Gastroesophageal sphincter (tissue), 4 donors: Measurements from ENCODE around the gene MVB12B. TPM values are rescaled to one million over a fixed set of nuclear protein-coding genes. Genes with fewer than 3 reads are reported as not detected.

Experiments
- ATAC-seq: fragments of 150-250 bp; one replicate; pipeline ENCODE4 v1.9.1; 2016; ENCODE audit warnings: mild to moderate bottlenecking, moderate library complexity
- H3K27ac ChIP-seq, 4 donors: fragments of 200-600 bp; sonication (generic) in 3 of 4; 1 replicate in 3 of 4; 2 replicates in 1 of 4; pipeline ENCODE4 v1.5.1; 2016 to 2019
- H3K27me3 ChIP-seq: fragments of 200-600 bp; sonication (generic); one replicate; pipeline ENCODE4 v1.5.1; 2019
- H3K36me3 ChIP-seq, 2 donors: fragments of 200-600 bp; sonication (generic); one replicate each; pipeline ENCODE4 v1.5.1; 2019; ENCODE audit warnings: control low read depth in 1 of 2
- H3K4me1 ChIP-seq, 3 donors: fragments of 200-600 bp; sonication (generic); 1 replicate in 2 of 3; 2 replicates in 1 of 3; pipeline ENCODE4 v1.5.1; 2016 to 2019; ENCODE audit warnings: control low read depth in 2 of 3
- H3K4me3 ChIP-seq, 2 donors: fragments of 200-600 bp; sonication (generic); one replicate each; pipeline ENCODE4 v1.5.1; 2019; ENCODE audit warnings: mild to moderate bottlenecking in 1 of 2, moderate library complexity in 1 of 2
- H3K9me3 ChIP-seq, 3 donors: fragments of 200-600 bp; sonication (generic); one replicate each; pipeline ENCODE4 v1.5.1; 2017 to 2019; ENCODE audit warnings: control low read depth in 2 of 3
- EP300 ChIP-seq: sonication (generic); formaldehyde crosslinking; IDR thresholded peaks from one replicate; pipeline ENCODE4 v1.6.1; 2017; ENCODE audit warnings: antibody characterized with exemption, mild to moderate bottlenecking
- POLR2A ChIP-seq, 2 donors: fragments of 450-650 bp; IDR thresholded peaks; one replicate each; pipeline ENCODE4 v1.6.1; 2017; ENCODE audit warnings: antibody characterized with exemption in 2 of 2, mild to moderate bottlenecking in 2 of 2, moderate library complexity in 1 of 2
- POLR2AphosphoS5 ChIP-seq: sonication (generic); formaldehyde crosslinking; IDR thresholded peaks from one replicate; pipeline ENCODE4 v1.6.1; 2017; ENCODE audit warnings: antibody characterized with exemption
- whole genome bisulfite sequencing, 2 donors: methylation state at CpG; one replicate each; pipeline ENCODE4 v1.1.5; 2018; ENCODE audit warnings: low coverage in 1 of 2; 5-methylcytosine and 5-hydroxymethylcytosine counted together
- total RNA-seq, 4 donors: library from RNA; depleted of rRNA; stranded (reverse); fragments of >200 nt; gene quantifications; one replicate each; pipeline ENCODE4 v1.1.0, GENCODE V29; 2016
- TF ChIP-seq, protein P1 (sequence below), 4 experiments: fragments of 200-600 bp in 2 of 4; fragments of 450-650 bp in 2 of 4; sonication (generic) in 1 of 4; IDR thresholded peaks; one replicate each; pipeline ENCODE4 v1.5.1; 2017 to 2019; ENCODE audit warnings: antibody characterized with exemption in 4 of 4, mild to moderate bottlenecking in 2 of 4, moderate library complexity in 2 of 4

Gene MVB12B
- total RNA-seq, 4 donors from 2014 or later, result 12.0 to 25.2 (median 15.9) TPM

DNA sequence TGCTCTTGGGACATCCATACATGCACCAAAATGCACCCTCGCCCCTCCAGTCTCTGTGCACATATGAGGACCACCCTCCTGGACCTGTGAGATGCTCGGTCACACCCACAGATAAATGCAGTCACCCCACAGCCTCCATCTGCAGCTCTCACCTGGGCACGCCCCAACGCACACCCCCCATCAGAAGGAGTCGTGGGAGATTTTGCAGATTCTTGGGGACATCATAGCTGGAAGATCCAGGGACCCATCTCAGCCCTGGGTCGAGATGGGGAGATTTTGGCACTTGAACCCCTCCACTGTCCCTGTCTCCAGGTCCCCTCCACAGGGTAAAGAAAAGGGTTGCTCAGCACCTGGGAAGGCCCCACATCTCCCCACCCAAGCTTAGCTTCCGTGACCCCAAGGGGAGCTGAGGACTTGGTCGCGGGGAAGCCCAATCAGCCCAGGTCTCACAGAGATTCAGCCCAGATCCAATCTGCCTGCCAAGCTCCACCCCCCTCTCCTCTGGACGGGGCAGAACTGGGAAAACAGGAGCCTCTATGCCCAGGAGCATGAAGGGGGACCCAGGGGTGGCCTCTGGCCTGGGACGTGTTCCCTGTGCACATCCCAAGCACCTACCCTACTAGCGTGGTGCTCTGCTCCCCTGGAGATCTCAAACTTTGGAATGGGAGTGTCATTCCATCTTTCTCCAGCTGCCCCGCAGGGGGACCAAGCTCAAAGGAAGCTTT is 197.9 kb downstream of the MVB12B start:
- Histone ChIP-seq H3K4me3 (no peak overlapping the region), H3K27me3 (peaks cover 55% of the 10 kb centered on the region), H3K36me3 (no peaks in the 10 kb centered on the region), H3K4me1 (peaks cover 0 to 17% (median 0%) of the 10 kb centered on the region in 3 donors), H3K9me3 (no peaks in the 10 kb centered on the region), H3K27ac (peak overlapping the region in 2 of 4 donors; percentile 35 to 67)
- 84% methylated on average over 5 of the region's 13 CpGs; no CpG with 5 or more reads in 1 of the 2 donors for WGBS, 2 donors
- no peak for ATAC-seq
- TF ChIP-seq, protein P1, sequence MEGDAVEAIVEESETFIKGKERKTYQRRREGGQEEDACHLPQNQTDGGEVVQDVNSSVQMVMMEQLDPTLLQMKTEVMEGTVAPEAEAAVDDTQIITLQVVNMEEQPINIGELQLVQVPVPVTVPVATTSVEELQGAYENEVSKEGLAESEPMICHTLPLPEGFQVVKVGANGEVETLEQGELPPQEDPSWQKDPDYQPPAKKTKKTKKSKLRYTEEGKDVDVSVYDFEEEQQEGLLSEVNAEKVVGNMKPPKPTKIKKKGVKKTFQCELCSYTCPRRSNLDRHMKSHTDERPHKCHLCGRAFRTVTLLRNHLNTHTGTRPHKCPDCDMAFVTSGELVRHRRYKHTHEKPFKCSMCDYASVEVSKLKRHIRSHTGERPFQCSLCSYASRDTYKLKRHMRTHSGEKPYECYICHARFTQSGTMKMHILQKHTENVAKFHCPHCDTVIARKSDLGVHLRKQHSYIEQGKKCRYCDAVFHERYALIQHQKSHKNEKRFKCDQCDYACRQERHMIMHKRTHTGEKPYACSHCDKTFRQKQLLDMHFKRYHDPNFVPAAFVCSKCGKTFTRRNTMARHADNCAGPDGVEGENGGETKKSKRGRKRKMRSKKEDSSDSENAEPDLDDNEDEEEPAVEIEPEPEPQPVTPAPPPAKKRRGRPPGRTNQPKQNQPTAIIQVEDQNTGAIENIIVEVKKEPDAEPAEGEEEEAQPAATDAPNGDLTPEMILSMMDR (IDR thresholded peaks at IDR 0.05), result no peak
- TF ChIP-seq POLR2AphosphoS5 (no peak), EP300 (no peak), POLR2A (IDR thresholded peaks at IDR 0.05) (no peak)

GRCh38 chr9:126526218-126527108 is 199.8 kb downstream of the MVB12B start:
- Histone ChIP-seq H3K27me3 (peaks cover 40% of the 10 kb centered on the region), H3K27ac (no peak overlapping the region), H3K4me1 (peaks cover 0 to 19% (median 0%) of the 10 kb centered on the region in 3 donors), H3K4me3 (no peak overlapping the region), H3K9me3 (no peaks in the 10 kb centered on the region), H3K36me3 (no peaks in the 10 kb centered on the region)
- no peak for TF ChIP-seq EP300
- TF ChIP-seq POLR2AphosphoS5, result no peak
- TF ChIP-seq POLR2A (IDR thresholded peaks at IDR 0.05), result no peak
- TF ChIP-seq, protein P1 (IDR thresholded peaks at IDR 0.05), result no peak
- ATAC-seq, result no peak
- 68 to 90% methylated on average over 6 to 7 of the region's 19 CpGs for WGBS, 2 donors

DNA sequence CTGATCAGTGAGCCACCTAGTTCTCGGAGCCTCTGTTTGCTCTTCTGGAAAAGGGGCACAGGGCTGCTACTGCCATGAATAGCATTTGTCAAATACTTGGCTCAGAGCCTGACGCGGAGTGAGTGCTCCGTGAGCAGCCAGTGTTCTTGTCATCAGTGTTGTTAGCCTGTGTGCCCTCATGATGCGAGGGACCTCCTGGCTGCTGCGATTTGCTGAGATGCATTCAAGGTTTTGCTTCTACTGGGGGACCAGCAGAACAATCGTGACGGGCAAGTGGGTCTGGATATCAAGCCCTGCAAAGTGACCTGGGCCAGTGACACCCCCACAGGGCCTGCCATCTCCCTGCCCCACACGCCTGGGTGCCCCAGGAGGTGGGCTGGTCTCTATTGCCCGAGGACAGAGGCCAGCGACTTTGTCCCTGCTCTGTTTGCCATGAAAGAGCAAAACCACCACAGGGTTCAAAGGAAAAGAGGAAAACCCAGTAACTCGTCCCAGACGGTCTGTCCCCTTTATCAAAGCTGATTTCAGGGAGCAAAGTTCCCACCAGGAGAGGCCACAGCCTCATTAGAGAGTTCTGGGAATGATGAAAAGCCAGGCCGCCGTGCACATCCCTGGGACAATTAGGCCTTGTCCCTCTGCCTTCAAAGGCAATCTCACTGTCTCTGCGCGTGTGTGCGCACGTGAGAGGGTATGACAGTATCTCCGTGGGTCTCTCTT is 200.6 kb downstream of the MVB12B start:
- no peak overlapping the region for H3K4me3 ChIP-seq
- no peak for ATAC-seq
- WGBS, 2 donors, result 92 to 100% methylated on average over 1 to 9 of the region's 20 CpGs
- no peaks in the 10 kb centered on the region for H3K9me3 ChIP-seq
- H3K27ac ChIP-seq, result no peak overlapping the region
- TF ChIP-seq POLR2AphosphoS5 (no peak), POLR2A (IDR thresholded peaks at IDR 0.05) (no peak), EP300 (no peak)
- TF ChIP-seq, protein P1 (IDR thresholded peaks at IDR 0.05), result no peak
- H3K27me3 ChIP-seq, result peaks cover 32% of the 10 kb centered on the region
- H3K4me1 ChIP-seq, result peaks cover 0 to 19% (median 0%) of the 10 kb centered on the region in 3 donors
- no peaks in the 10 kb centered on the region for H3K36me3 ChIP-seq

- WGBS, 2 donors, result 93% methylated on average over 9 of the region's 14 CpGs; no CpG with 5 or more reads in 1 of the 2 donors
- H3K27ac ChIP-seq, result no peak overlapping the region
- H3K27me3 ChIP-seq, result peaks cover 23% of the 10 kb centered on the region
- peaks cover 0 to 17% (median 0%) of the 10 kb centered on the region in 3 donors for H3K4me1 ChIP-seq
- H3K36me3 ChIP-seq, result no peaks in the 10 kb centered on the region
- no peak overlapping the region for H3K4me3 ChIP-seq
- TF ChIP-seq, protein P1 (IDR thresholded peaks at IDR 0.05), result no peak
- TF ChIP-seq POLR2AphosphoS5, result no peak
- no peak for TF ChIP-seq EP300
- no peak for TF ChIP-seq POLR2A (IDR thresholded peaks at IDR 0.05)
- no peak for ATAC-seq
- H3K9me3 ChIP-seq, result no peaks in the 10 kb centered on the region
Measured at GRCh38 chr9:126528111-126528510, 201.5 kb downstream of the MVB12B start.
